GM18519 (cell line): ENCODE results near the gene C1QC.

ENCODE experiments used
- ATAC-seq: cut with Tn5 transposase; IDR thresholded peaks from one replicate; pipeline ENCODE4 v1.9.1; 2021; ENCODE audit warnings: mild to moderate bottlenecking, moderate library complexity; ENCODE audit not compliant: unreplicated experiment, low FRiP score

C1QC gene

GRCh38 chr1:22643381-22643780 is at the start of gene C1QC:
TSS of gene C1QC (plus strand) at chr1:22643633. CDS start at chr1:22644024, 391 bp downstream.
- no peak for ATAC-seq

GRCh38 chr1:22594396-22594795 is 49.0 kb upstream of the C1QC start:
- ATAC-seq: no peak

GRCh38 chr1:22595108-22595507 is 48.3 kb upstream of the C1QC start:
- ATAC-seq: no peak

- ATAC-seq: no peak
Measured at GRCh38 chr1:22597301-22597965, 46.0 kb upstream of the C1QC start.

- ATAC-seq: no peak
Measured at GRCh38 chr1:22597996-22598395, 45.4 kb upstream of the C1QC start.

- ATAC-seq: no peak
Measured at GRCh38 chr1:22598736-22599135, 44.7 kb upstream of the C1QC start.

- ATAC-seq: no peak
Measured at GRCh38 chr1:22600071-22600816, 43.2 kb upstream of the C1QC start.

GRCh38 chr1:22600817-22601605 is 42.4 kb upstream of the C1QC start:
- ATAC-seq: no peak

- no peak for ATAC-seq
Measured at GRCh38 chr1:22601610-22602009, 41.8 kb upstream of the C1QC start.

- no peak for ATAC-seq
Measured at GRCh38 chr1:22602060-22602740, 41.2 kb upstream of the C1QC start.

GRCh38 chr1:22606161-22606560 is 37.3 kb upstream of the C1QC start:
- ATAC-seq: no peak

- no peak for ATAC-seq
Measured at GRCh38 chr1:22607154-22607553, 36.3 kb upstream of the C1QC start.

GRCh38 chr1:22608361-22608760 is 35.1 kb upstream of the C1QC start:
- ATAC-seq: no peak

- no peak for ATAC-seq
Measured at GRCh38 chr1:22609291-22609690, 34.1 kb upstream of the C1QC start.

- ATAC-seq: no peak
Measured at GRCh38 chr1:22611530-22611947, 31.9 kb upstream of the C1QC start.

GRCh38 chr1:22612671-22613571 is 30.5 kb upstream of the C1QC start:
- no peak for ATAC-seq

GRCh38 chr1:22613572-22613918 is 29.9 kb upstream of the C1QC start:
- ATAC-seq: no peak

- no peak for ATAC-seq
Measured at GRCh38 chr1:22613951-22614350, 29.5 kb upstream of the C1QC start.

- ATAC-seq: no peak
Measured at GRCh38 chr1:22615886-22616285, 27.5 kb upstream of the C1QC start.

GRCh38 chr1:22616571-22616970 is 26.9 kb upstream of the C1QC start:
- no peak for ATAC-seq
